ENCODE data around the gene SFTPD. TPM values are rescaled to one million over a fixed set of nuclear protein-coding genes. Genes with fewer than 3 reads are reported as not detected.

Gene SFTPD
- total and polyA plus RNA-seq, 2 of the 13 experiments (the other 11 are each of a cell fraction or from before 2014, with no cell fraction given): not detected

DNA sequence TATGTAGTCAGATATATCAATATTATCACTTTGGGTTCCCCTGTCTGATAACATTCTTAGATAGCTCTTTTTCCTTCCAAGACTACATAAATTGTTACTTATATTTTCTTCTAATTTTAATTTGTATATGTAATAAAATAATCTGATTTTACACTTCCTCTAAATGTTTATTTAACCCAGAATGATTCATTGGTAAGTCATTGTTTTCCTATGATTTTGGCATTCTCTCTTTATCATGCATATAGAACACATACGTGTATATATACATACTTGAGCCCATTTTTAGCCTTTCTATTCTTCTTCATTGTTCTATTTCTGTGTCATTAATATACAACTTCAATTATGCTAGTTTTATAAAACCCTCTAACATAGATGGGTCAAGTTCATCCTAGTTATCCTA, 16.6 kb downstream of the SFTPD start:
- no peaks in the 10 kb centered on the region for H3K36me3 ChIP-seq (replicated peaks in 1 of 2; ENCODE audit: control insufficient read depth in 1 of 2, insufficient read depth in 2 of 2, low read length in 2 of 2)
- H3K4me3 ChIP-seq (replicated peaks in 1 of 3; ENCODE audit: insufficient read depth in 1 of 3, low read depth in 2 of 3, low read length in 3 of 3): no peak overlapping the region
- DNase-seq (ENCODE audit: low spot score) (no peak), FAIRE-seq (no peak), ATAC-seq (no peak)
- H3K9ac ChIP-seq (ENCODE audit: insufficient read depth, low read depth, low read length): no peak overlapping the region
- no peaks in the 10 kb centered on the region for H4K20me1 ChIP-seq (ENCODE audit: insufficient read depth, low read length)
- 2% methylated on average over 1 of the region's 1 CpG for WGBS (ENCODE audit: low lambda C conversion rate)
- ChIA-PET POLR2A (no interaction called here), CTCF (ENCODE audit: low intra/inter-chr PET ratio, low total read pairs) (no interaction called here)
- H3K9me3 ChIP-seq (ENCODE audit: low read length): no peaks in the 10 kb centered on the region
- H3K27ac ChIP-seq (ENCODE audit: extremely low read length, insufficient read depth, low read length): no peak overlapping the region
- no TSS peak for BruUV-seq (replicated peaks)
- TF ChIP-seq SYNCRIP (IDR thresholded peaks at IDR 0.05; ENCODE audit: insufficient read depth, low read depth, low read length) (no peak), TCF12 (IDR thresholded peaks at IDR 0.05) (no peak), TCF12 (CRISPR knock-in tag; IDR thresholded peaks at IDR 0.05) (no peak), ZNF136 (CRISPR knock-in tag; IDR thresholded peaks at IDR 0.05; ENCODE audit: low read depth) (no peak), ATF7-NPFF (CRISPR knock-in tag; IDR thresholded peaks at IDR 0.05; ENCODE audit: low read depth) (no peak), ZNF747 (CRISPR knock-in tag; IDR thresholded peaks at IDR 0.05; ENCODE audit: borderline replicate concordance) (no peak), SMAD3 (CRISPR knock-in tag; IDR thresholded peaks at IDR 0.05) (no peak), TEAD3 (CRISPR knock-in tag; optimal IDR thresholded peaks at IDR 0.05; ENCODE audit: borderline replicate concordance) (no peak)
- TF ChIP-seq, protein P1, sequence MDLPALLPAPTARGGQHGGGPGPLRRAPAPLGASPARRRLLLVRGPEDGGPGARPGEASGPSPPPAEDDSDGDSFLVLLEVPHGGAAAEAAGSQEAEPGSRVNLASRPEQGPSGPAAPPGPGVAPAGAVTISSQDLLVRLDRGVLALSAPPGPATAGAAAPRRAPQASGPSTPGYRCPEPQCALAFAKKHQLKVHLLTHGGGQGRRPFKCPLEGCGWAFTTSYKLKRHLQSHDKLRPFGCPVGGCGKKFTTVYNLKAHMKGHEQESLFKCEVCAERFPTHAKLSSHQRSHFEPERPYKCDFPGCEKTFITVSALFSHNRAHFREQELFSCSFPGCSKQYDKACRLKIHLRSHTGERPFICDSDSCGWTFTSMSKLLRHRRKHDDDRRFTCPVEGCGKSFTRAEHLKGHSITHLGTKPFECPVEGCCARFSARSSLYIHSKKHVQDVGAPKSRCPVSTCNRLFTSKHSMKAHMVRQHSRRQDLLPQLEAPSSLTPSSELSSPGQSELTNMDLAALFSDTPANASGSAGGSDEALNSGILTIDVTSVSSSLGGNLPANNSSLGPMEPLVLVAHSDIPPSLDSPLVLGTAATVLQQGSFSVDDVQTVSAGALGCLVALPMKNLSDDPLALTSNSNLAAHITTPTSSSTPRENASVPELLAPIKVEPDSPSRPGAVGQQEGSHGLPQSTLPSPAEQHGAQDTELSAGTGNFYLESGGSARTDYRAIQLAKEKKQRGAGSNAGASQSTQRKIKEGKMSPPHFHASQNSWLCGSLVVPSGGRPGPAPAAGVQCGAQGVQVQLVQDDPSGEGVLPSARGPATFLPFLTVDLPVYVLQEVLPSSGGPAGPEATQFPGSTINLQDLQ (CRISPR knock-in tag; IDR thresholded peaks at IDR 0.05): no peak
- TF ChIP-seq, protein P2, sequence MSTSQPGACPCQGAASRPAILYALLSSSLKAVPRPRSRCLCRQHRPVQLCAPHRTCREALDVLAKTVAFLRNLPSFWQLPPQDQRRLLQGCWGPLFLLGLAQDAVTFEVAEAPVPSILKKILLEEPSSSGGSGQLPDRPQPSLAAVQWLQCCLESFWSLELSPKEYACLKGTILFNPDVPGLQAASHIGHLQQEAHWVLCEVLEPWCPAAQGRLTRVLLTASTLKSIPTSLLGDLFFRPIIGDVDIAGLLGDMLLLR (CRISPR knock-in tag; IDR thresholded peaks at IDR 0.05): no peak
- in situ Hi-C loops (cut with HindIII; ENCODE audit: extremely low pct_ligation_motif_present, low pct_unique_long_range_greater_than_20kb): loop anchor here (25.0 kb wide), 1 partner anchor 370 kb away; the partner anchor contains the start of gene SFTPA2
- intact Hi-C loops (cut with micrococcal nuclease; ENCODE audit: unreplicated experiment): no loop called here
- peaks cover 36% of the 10 kb centered on the region for H3K4me1 ChIP-seq (ENCODE audit: insufficient read depth, low read length)
- no peak overlapping the region for H3K4me2 ChIP-seq (ENCODE audit: low read depth, low read length)
- H3K79me2 ChIP-seq (ENCODE audit: insufficient read depth, low read length): no peaks in the 10 kb centered on the region
- H2AFZ ChIP-seq (ENCODE audit: low read length): no peak overlapping the region
- peaks cover 0 to 22% of the 10 kb centered on the region in 2 experiments; a peak in 2 of 5 replicates for H3K27me3 ChIP-seq (ENCODE audit: control insufficient read depth in 1 of 2, insufficient read depth in 2 of 2, low read length in 2 of 2)
